Uterus (tissue), 2 donors: ENCODE results near the gene G3BP2.
A peak's percentile ranks its signal among the peaks of the same experiment; 100 is the strongest.

Experiments used
- POLR2A ChIP-seq, 2 donors: fragments of 450-650 bp; IDR thresholded peaks; one replicate each; pipeline ENCODE4 v1.6.1; 2016; ENCODE audit warnings: antibody characterized with exemption in 2 of 2, mild to moderate bottlenecking in 1 of 2, moderate library complexity in 1 of 2
- TF ChIP-seq, protein P1 (sequence below), 4 experiments: fragments of 200-600 bp in 2 of 4; fragments of 450-650 bp in 2 of 4; sonication (generic) in 2 of 4; IDR thresholded peaks; one replicate each; pipeline ENCODE4 v1.5.1; 2016 to 2019; ENCODE audit warnings: antibody characterized with exemption in 4 of 4, mild to moderate bottlenecking in 2 of 4, moderate library complexity in 1 of 4

DNA sequence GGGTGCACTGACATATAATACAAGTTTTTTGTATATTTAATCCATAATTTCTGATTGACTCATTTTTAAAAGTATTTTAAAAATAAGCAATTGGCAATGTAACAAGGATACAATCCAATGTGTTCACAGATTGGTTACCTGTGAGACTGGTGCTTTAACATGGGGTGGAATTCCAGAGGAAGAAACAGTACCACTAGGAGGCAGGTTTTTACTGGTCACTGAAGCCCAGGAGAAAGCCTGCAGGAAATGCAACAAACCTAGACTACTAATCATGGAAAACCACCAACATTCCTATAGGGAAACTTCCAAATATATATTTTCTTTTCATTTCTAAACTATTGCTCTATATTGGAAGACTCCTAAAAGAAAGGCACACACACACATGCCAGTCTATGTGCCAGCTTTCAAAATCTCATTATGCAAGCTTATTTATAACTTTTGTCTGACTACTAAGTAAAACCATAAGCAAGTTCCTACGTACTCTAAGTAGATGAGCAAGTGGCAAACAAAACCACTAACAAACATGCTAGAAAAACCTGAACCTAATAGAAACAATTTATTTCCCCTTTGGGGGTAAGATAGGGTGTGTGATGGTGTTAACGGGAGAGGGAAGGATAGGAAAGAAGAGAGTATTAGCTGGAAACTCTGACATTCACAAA lies 19.2 kb downstream of the G3BP2 start:
- TF ChIP-seq POLR2A (IDR thresholded peaks at IDR 0.05), result no peak
- TF ChIP-seq, protein P1, sequence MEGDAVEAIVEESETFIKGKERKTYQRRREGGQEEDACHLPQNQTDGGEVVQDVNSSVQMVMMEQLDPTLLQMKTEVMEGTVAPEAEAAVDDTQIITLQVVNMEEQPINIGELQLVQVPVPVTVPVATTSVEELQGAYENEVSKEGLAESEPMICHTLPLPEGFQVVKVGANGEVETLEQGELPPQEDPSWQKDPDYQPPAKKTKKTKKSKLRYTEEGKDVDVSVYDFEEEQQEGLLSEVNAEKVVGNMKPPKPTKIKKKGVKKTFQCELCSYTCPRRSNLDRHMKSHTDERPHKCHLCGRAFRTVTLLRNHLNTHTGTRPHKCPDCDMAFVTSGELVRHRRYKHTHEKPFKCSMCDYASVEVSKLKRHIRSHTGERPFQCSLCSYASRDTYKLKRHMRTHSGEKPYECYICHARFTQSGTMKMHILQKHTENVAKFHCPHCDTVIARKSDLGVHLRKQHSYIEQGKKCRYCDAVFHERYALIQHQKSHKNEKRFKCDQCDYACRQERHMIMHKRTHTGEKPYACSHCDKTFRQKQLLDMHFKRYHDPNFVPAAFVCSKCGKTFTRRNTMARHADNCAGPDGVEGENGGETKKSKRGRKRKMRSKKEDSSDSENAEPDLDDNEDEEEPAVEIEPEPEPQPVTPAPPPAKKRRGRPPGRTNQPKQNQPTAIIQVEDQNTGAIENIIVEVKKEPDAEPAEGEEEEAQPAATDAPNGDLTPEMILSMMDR (IDR thresholded peaks at IDR 0.05), result peak in 2 of 4 experiments; percentile 8 to 12
